HG02759 (cell line): ENCODE data around the gene DPH3.

Source experiments
- ATAC-seq: cut with Tn5 transposase; IDR thresholded peaks from one replicate; pipeline ENCODE4 v1.9.1; 2021; ENCODE audit warnings: mild to moderate bottlenecking, moderate library complexity; ENCODE audit not compliant: unreplicated experiment

Gene DPH3

GRCh38 chr3:16236856-16237393 is 27.8 kb downstream of the DPH3 start:
- no peak for ATAC-seq

- ATAC-seq = no peak
Measured at GRCh38 chr3:16236030-16236639, 28.6 kb downstream of the DPH3 start.

DNA sequence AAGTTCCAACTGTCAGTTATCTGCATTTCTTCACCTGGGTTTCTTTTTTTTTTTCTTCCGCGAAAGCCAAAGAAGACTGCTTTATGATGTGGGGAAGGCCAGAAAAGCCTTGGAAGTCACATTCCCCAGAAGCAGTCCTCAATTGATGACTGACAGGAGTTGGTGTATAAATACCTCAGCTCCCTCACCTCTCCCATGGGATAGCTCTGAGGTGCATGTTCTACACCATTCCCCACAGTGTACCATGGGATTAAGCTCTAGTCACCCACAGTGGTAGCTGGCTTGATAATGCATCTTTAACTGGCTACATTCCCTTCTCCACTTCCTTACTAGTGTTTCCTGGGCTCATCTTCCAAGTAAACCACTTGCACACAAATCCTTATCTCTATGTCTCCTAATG is 30.5 kb downstream of the DPH3 start:
- ATAC-seq = no peak

GRCh38 chr3:16233806-16234205 is 30.9 kb downstream of the DPH3 start:
- ATAC-seq = no peak

- no peak for ATAC-seq
Measured at GRCh38 chr3:16231983-16232382, 32.8 kb downstream of the DPH3 start.

- no peak for ATAC-seq
Measured at GRCh38 chr3:16229681-16230080, 35.1 kb downstream of the DPH3 start.

DNA sequence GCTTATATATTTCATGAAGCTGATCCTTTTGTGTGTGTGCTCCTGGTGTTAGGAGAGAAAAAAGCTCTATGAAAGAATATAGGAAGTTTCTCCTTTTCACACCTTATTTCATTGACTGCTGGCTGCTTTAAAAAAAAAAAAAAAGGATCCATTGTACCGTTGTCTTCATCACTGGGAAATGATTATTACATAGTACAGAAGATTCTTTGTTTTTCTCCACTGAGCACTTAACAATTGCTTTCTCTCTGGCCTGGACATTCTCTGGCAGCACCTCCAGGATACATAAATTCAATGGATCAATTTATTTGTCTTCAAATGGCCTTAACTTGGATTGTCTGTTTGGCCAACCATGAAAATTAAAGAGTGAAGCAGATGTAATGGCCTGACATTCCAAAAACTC is 37.2 kb downstream of the DPH3 start:
- no peak for ATAC-seq

DNA sequence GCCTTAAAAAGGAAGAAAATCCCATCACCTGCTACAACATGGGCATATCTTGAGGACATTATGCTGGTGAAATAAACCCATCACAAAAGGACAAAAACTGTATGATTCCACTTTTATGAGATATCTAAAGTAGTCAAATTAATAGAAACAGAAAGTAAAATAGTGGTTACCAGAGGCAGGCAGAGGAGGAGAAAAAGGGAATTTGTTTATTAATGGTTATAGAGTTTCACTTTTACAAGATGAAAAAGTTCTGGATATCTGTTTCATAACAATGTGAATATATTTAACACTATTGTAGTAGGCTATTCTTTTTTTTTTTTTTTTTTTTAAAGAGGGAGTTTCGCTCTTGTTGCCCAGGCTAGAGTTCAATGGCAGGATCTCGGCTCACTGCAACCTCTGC is 40.4 kb downstream of the DPH3 start:
- ATAC-seq = no peak

- no peak for ATAC-seq
Measured at GRCh38 chr3:16222547-16222946, 42.2 kb downstream of the DPH3 start.

DNA sequence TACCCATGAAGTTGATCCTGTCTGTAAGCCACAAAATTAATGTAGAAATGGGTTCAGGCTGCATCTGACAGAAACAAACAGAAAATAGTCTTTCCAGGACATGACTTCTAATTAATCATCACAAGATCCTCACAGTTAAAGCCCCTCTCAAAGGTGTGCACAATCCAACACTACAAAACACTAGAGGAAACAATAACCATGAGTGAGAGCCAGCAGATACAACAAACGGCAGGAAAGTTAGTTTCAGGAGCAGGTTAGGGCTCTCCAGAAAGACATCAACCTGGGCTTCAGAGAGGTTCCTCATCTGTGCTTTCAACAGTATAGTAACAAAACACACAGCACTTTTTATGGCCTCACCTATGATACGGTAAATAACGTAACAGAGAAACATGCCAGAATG is 42.8 kb downstream of the DPH3 start:
- no peak for ATAC-seq

GRCh38 chr3:16219777-16220176 is 45.0 kb downstream of the DPH3 start:
- no peak for ATAC-seq

GRCh38 chr3:16216373-16216935 is 48.3 kb downstream of the DPH3 start:
- no peak for ATAC-seq

- ATAC-seq = no peak
Measured at GRCh38 chr3:16214366-16214765, 50.4 kb downstream of the DPH3 start.

- no peak for ATAC-seq
Measured at GRCh38 chr3:16211176-16211904, 53.4 kb downstream of the DPH3 start.
